Activated T-helper 1 cell treated with Interleukin-2 at 50 U/mL for 16 hours (primary cell): Measurements from ENCODE around the gene RPS18.

Experiments
- DNase-seq: peaks from one replicate; pipeline ENCODE4 v3.0.0-alpha.2; 2020; ENCODE audit warnings: low read depth

RPS18 gene

GRCh38 chr6:33289784-33290315, 18.0 kb downstream of the RPS18 start:
- no peak for DNase-seq

GRCh38 chr6:33290459-33290858, 18.6 kb downstream of the RPS18 start:
- DNase-seq = no peak

GRCh38 chr6:33292996-33293682, 21.3 kb downstream of the RPS18 start:
- no peak for DNase-seq

GRCh38 chr6:33294086-33294823, 22.4 kb downstream of the RPS18 start:
- no peak for DNase-seq

GRCh38 chr6:33295621-33296369, 23.9 kb downstream of the RPS18 start:
- no peak for DNase-seq

GRCh38 chr6:33296797-33297405, 25.0 kb downstream of the RPS18 start:
- DNase-seq = no peak

- DNase-seq = no peak
Measured at GRCh38 chr6:33297406-33297955, 25.6 kb downstream of the RPS18 start.

- DNase-seq = no peak
Measured at GRCh38 chr6:33297956-33298772, 26.3 kb downstream of the RPS18 start.

- DNase-seq = no peak
Measured at GRCh38 chr6:33298773-33299236, 26.9 kb downstream of the RPS18 start, which contains the start of gene RGL2. TSS of gene RGL2 (minus strand) at chr6:33298942. CDS start at chr6:33298610, 332 bp downstream.

GRCh38 chr6:33299237-33299944, 27.5 kb downstream of the RPS18 start:
- peak; percentile 90 for DNase-seq

- no peak for DNase-seq
Measured at GRCh38 chr6:33301877-33302276, 30.0 kb downstream of the RPS18 start.

- no peak for DNase-seq
Measured at GRCh38 chr6:33304216-33304615, 32.3 kb downstream of the RPS18 start.

- no peak for DNase-seq
Measured at GRCh38 chr6:33305052-33305451, 33.2 kb downstream of the RPS18 start.

GRCh38 chr6:33306356-33306755, 34.5 kb downstream of the RPS18 start:
- DNase-seq = no peak

- DNase-seq = peak; percentile 64
Measured at GRCh38 chr6:33312361-33313104, 40.7 kb downstream of the RPS18 start.

GRCh38 chr6:33313105-33313708, 41.3 kb downstream of the RPS18 start:
- no peak for DNase-seq

- DNase-seq = peak; percentile 65
Measured at GRCh38 chr6:33313709-33314514, 42.0 kb downstream of the RPS18 start, which contains the start of gene TAPBP. TSS of gene TAPBP (minus strand) at chr6:33314078. CDS start at chr6:33314041, 37 bp downstream.

- no peak for DNase-seq
Measured at GRCh38 chr6:33314515-33314942, 42.7 kb downstream of the RPS18 start.
